Gastrocnemius medialis (tissue), 4 donors: Measurements from ENCODE around the gene IL17C.

Experiments used
- POLR2A ChIP-seq, 2 donors: fragments of 450-650 bp; IDR thresholded peaks; one replicate each; pipeline ENCODE4 v1.6.1; 2017; ENCODE audit warnings: antibody characterized with exemption in 2 of 2, mild to moderate bottlenecking in 2 of 2, moderate library complexity in 2 of 2
- TF ChIP-seq, protein P1 (sequence below), 5 experiments: fragments of 450-650 bp in 3 of 5; fragments of 200-600 bp in 2 of 5; sonication (generic) in 2 of 5; IDR thresholded peaks in 4 of 5; conservative IDR thresholded peaks in 1 of 5; 1 replicate in 4 of 5; 2 replicates in 1 of 5; pipeline ENCODE4 v1.5.1; 2016 to 2019; ENCODE audit warnings: antibody characterized with exemption in 5 of 5, mild to moderate bottlenecking in 3 of 5, moderate library complexity in 3 of 5

DNA sequence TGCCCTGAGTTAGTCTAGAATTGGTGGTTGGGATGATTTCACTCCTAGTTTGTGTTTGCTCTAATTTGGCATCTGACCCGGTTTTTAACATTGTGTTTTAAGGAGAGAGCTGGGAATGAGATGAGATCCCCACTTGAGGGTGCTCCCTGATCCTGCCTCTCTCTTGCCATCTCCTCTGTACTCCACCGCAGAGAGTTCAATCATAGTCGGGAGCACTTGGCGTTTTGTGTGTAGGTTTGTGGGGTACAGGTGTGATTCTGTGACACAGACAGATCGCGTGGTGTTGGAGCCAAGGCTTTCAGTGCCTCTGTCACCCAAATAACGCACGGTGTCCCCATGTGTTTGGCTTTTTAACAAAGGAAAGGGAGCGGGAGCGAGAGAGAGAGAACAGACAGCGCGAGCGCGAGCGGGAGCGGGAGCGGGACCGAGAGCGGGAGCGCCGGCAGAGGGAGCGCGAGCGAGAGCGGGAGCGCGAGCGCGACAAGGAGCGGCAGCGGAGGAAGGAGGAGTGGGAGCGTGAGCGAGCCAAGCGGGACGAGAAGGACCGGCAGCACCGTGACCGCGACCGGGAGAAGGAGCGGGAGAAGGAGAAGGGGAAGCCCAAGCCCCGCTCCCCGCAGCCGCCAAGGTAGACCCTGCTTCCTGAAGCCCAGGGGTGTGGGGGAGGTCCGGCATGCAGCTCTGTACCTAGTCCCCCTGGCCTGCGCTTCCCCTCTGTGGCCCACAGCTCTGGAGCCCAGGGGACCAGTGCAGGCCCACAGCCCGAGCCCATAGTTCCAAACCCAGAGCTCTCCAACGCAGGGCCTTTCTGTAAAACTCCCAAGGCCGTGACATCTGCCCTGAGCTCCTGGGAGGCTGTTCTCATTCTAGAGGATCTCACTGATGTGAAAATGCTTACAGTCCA lies 27.2 kb upstream of the IL17C start:
- TF ChIP-seq POLR2A (IDR thresholded peaks at IDR 0.05) = no peak
- TF ChIP-seq, protein P1, sequence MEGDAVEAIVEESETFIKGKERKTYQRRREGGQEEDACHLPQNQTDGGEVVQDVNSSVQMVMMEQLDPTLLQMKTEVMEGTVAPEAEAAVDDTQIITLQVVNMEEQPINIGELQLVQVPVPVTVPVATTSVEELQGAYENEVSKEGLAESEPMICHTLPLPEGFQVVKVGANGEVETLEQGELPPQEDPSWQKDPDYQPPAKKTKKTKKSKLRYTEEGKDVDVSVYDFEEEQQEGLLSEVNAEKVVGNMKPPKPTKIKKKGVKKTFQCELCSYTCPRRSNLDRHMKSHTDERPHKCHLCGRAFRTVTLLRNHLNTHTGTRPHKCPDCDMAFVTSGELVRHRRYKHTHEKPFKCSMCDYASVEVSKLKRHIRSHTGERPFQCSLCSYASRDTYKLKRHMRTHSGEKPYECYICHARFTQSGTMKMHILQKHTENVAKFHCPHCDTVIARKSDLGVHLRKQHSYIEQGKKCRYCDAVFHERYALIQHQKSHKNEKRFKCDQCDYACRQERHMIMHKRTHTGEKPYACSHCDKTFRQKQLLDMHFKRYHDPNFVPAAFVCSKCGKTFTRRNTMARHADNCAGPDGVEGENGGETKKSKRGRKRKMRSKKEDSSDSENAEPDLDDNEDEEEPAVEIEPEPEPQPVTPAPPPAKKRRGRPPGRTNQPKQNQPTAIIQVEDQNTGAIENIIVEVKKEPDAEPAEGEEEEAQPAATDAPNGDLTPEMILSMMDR (IDR thresholded peaks at IDR 0.05 in 4 of 5, conservative IDR thresholded peaks at IDR 0.05 in 1 of 5) = no peak
